ENCODE results near the gene PSMB9.

DNA sequence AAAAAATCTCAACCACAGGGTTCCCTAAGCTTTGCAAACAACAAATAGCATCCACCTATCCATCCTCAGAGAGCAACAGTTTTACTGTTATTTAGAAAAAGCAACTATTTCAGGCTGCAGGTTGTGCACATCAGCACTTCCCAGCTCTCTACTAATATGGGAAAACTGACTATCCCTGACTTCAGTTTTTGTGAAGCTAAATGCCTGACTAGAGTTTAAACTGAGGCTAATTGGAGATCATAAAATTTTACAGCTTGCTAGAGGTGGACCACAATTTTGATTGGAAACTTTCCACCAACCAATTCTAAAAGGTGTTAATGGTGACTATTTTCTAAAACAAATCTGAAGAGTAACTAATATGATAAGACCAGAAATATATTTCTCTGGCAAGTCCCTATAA lies 50.0 kb downstream of the PSMB9 start:
- TF ChIP-seq CTCF (IDR thresholded peaks at IDR 0.05) (no peak), EZH2 (IDR thresholded peaks at IDR 0.05; ENCODE audit: borderline replicate concordance, insufficient read depth, low read depth, low read length, poor library complexity, severe bottlenecking) (no peak)
